IMR-90 (cell line): ENCODE results near the gene OR6K6. TPM values are rescaled to one million over a fixed set of nuclear protein-coding genes. Genes with fewer than 3 reads are reported as not detected.

Experiments
- ATAC-seq: fragments of 200-7000 bp; cut with Tn5 transposase; 2 replicates; pipeline ENCODE4 v1.9.1; 2020; ENCODE audit warnings: low read depth, mild to moderate bottlenecking, moderate library complexity
- BruUV-seq: library from RNA; stranded (reverse); fragments of 400-500 nt; replicated peaks from 2 replicates; lab custom pipeline; 2021; lab: Mats Ljungman, UMichigan
- CTCF ChIA-PET: fragments of 300-600 bp; formaldehyde crosslinking; extraction: SDS; loops from one replicate; lab custom pipeline; 2021; ENCODE audit warnings: antibody characterized with exemption; lab: Yijun Ruan, JAX
- POLR2A ChIA-PET: fragments of 300-600 bp; sonication (Branson Sonifier 250); formaldehyde crosslinking; loops from one replicate; lab custom pipeline; 2022; ENCODE audit warnings: antibody characterized with exemption; ENCODE audit not compliant: unreplicated experiment; lab: Charles Lee
- DNase-seq: peaks from one replicate; pipeline ENCODE4 v3.0.0; 2013
- H2AFZ ChIP-seq: replicated peaks from 2 replicates; pipeline ENCODE3; 2013; ENCODE audit warnings: low read length, mild to moderate bottlenecking; ENCODE audit not compliant: poor library complexity
- H2AK5ac ChIP-seq: 2 replicates; pipeline ENCODE4 v1.6.1; 2013; ENCODE audit warnings: low read depth, low read length, inconsistent platforms
- H2AK9ac ChIP-seq: replicated peaks from 2 replicates; pipeline ENCODE3; 2013; ENCODE audit warnings: mild to moderate bottlenecking, low read depth, low read length, moderate library complexity; ENCODE audit not compliant: poor library complexity
- H2BK120ac ChIP-seq: 2 replicates; pipeline ENCODE4 v1.6.1; 2013; ENCODE audit warnings: low read depth, low read length, inconsistent platforms
- H2BK15ac ChIP-seq: 3 replicates; pipeline ENCODE4 v1.6.1; 2013; ENCODE audit warnings: low read depth, low read length, inconsistent platforms
- H2BK20ac ChIP-seq: 2 replicates; pipeline ENCODE4 v1.6.1; 2013; ENCODE audit warnings: low read depth, mild to moderate bottlenecking, inconsistent platforms, low read length, moderate library complexity
- H2BK5ac ChIP-seq: 2 replicates; pipeline ENCODE4 v1.6.1; 2013; ENCODE audit warnings: mild to moderate bottlenecking, low read depth, low read length, inconsistent platforms; ENCODE audit not compliant: poor library complexity, severe bottlenecking
- H3K14ac ChIP-seq: replicated peaks from 2 replicates; pipeline ENCODE4 v1.6.1; 2013; ENCODE audit warnings: low read depth, low read length, inconsistent platforms
- H3K18ac ChIP-seq: 2 replicates; pipeline ENCODE4 v1.6.1; 2013; ENCODE audit warnings: low read depth, low read length, control low read depth
- H3K23ac ChIP-seq: 2 replicates; pipeline ENCODE4 v1.6.1; 2013; ENCODE audit warnings: low read depth, low read length, inconsistent platforms
- H3K27ac ChIP-seq: 2 replicates; pipeline ENCODE4 v1.5.1; 2013; ENCODE audit warnings: mild to moderate bottlenecking, control low read depth, low read length; ENCODE audit not compliant: insufficient read depth
- H3K27me3 ChIP-seq: 2 replicates; pipeline ENCODE4 v1.6.1; 2013; ENCODE audit warnings: low read length; ENCODE audit not compliant: control insufficient read depth, insufficient read depth
- H3K36me3 ChIP-seq: 2 replicates; pipeline ENCODE4 v1.6.1; 2013; ENCODE audit warnings: low read length, mixed read lengths; ENCODE audit not compliant: control insufficient read depth, insufficient read depth
- H3K4ac ChIP-seq: 2 replicates; pipeline ENCODE4 v1.6.1; 2013; ENCODE audit warnings: low read depth, low read length, inconsistent platforms
- H3K4me1 ChIP-seq: 2 replicates; pipeline ENCODE4 v1.6.1; 2013; ENCODE audit warnings: low read length, mixed read lengths; ENCODE audit not compliant: control insufficient read depth, insufficient read depth
- H3K4me2 ChIP-seq: 2 replicates; pipeline ENCODE4 v1.6.1; 2013; ENCODE audit warnings: low read depth, mild to moderate bottlenecking, control low read depth, low read length, moderate library complexity
- H3K4me3 ChIP-seq: 2 replicates; pipeline ENCODE4 v1.5.1; 2013; ENCODE audit warnings: low read depth, mild to moderate bottlenecking, control low read depth, low read length, moderate library complexity; ENCODE audit not compliant: insufficient read depth
- H3K56ac ChIP-seq: 2 replicates; pipeline ENCODE4 v1.6.1; 2013; ENCODE audit warnings: low read length, inconsistent platforms; ENCODE audit not compliant: insufficient read depth; ENCODE audit errors: extremely low read depth
- H3K79me1 ChIP-seq, 2 experiments: 2 replicates each; pipeline ENCODE4 v1.6.1; 2013; ENCODE audit warnings: low read length in 2 of 2, inconsistent platforms in 1 of 2, low read depth in 1 of 2
- H3K9ac ChIP-seq: 2 replicates; pipeline ENCODE4 v1.6.1; 2013; ENCODE audit warnings: low read depth, low read length, control low read depth
- H3K9me1 ChIP-seq: 2 replicates; pipeline ENCODE4 v1.6.1; 2013; ENCODE audit warnings: low read length, inconsistent platforms; ENCODE audit not compliant: insufficient read depth
- H3K9me3 ChIP-seq: 2 replicates; pipeline ENCODE4 v1.6.1; 2013; ENCODE audit warnings: low read length; ENCODE audit not compliant: control insufficient read depth, insufficient read depth
- H4K20me1 ChIP-seq: 2 replicates; pipeline ENCODE4 v1.6.1; 2013; ENCODE audit warnings: low read length, inconsistent platforms; ENCODE audit not compliant: insufficient read depth
- H4K5ac ChIP-seq: 2 replicates; pipeline ENCODE4 v1.6.1; 2013; ENCODE audit warnings: mild to moderate bottlenecking, low read depth, low read length, control low read depth
- H4K8ac ChIP-seq, 2 experiments: 2 replicates each; pipeline ENCODE4 v1.6.1; 2013; ENCODE audit warnings: low read depth in 2 of 2, low read length in 2 of 2, control low read depth in 1 of 2, inconsistent platforms in 1 of 2
- H4K91ac ChIP-seq: 2 replicates; pipeline ENCODE4 v1.6.1; 2013; ENCODE audit warnings: low read depth, low read length, inconsistent platforms; ENCODE audit not compliant: insufficient read depth
- BHLHE40 ChIP-seq: fragments of 150-350 bp; IDR thresholded peaks from 2 replicates; pipeline ENCODE4 v1.6.1; 2016; ENCODE audit warnings: mild to moderate bottlenecking, low read depth, low read length
- CEBPB ChIP-seq: IDR thresholded peaks from 2 replicates; pipeline ENCODE4 v1.6.1; 2012; ENCODE audit warnings: low read depth, low read length, improper control_type of control experiment
- CHD1 ChIP-seq: IDR thresholded peaks from 2 replicates; pipeline ENCODE4 v1.6.1; 2012; ENCODE audit warnings: low read depth, low read length, improper control_type of control experiment
- CTCF ChIP-seq: conservative IDR thresholded peaks from 2 replicates; pipeline ENCODE4 v1.5.1; 2012; ENCODE audit warnings: mild to moderate bottlenecking, low read depth, low read length, improper control_type of control experiment
- FOS ChIP-seq: fragments of 150-350 bp; IDR thresholded peaks from 2 replicates; pipeline ENCODE4 v1.6.1; 2016; ENCODE audit warnings: low read depth, low read length
- MAFK ChIP-seq: IDR thresholded peaks from 2 replicates; pipeline ENCODE4 v1.6.1; 2012; ENCODE audit warnings: low read depth, low read length, improper control_type of control experiment
- MAZ ChIP-seq: IDR thresholded peaks from 2 replicates; pipeline ENCODE4 v1.6.1; 2012; ENCODE audit warnings: low read depth, mild to moderate bottlenecking, low read length, improper control_type of control experiment, moderate library complexity, borderline replicate concordance
- NFE2L2 ChIP-seq: fragments of 150-350 bp; IDR thresholded peaks from 2 replicates; pipeline ENCODE4 v1.6.1; 2016; ENCODE audit warnings: low read depth, mild to moderate bottlenecking, low read length
- POLR2A ChIP-seq: IDR thresholded peaks from 2 replicates; pipeline ENCODE4 v1.6.1; 2012; ENCODE audit warnings: mild to moderate bottlenecking, low read depth, low read length
- RAD21 ChIP-seq: IDR thresholded peaks from 2 replicates; pipeline ENCODE4 v1.6.1; 2012; ENCODE audit warnings: low read length, improper control_type of control experiment
- SMC3 ChIP-seq: fragments of 150-350 bp; IDR thresholded peaks from 2 replicates; pipeline ENCODE4 v1.6.1; 2016; ENCODE audit warnings: low read depth, mild to moderate bottlenecking, antibody characterized with exemption, low read length, moderate library complexity
- WGBS, 2 experiments: methylation state at CpG; one replicate each; pipeline versions ENCODE4 v1.1.5 to v1.1.7; 2013; ENCODE audit warnings: missing lambda C conversion rate in 2 of 2; ENCODE audit not compliant: insufficient read length in 1 of 2; ENCODE audit errors: extremely low coverage in 2 of 2; 5-methylcytosine and 5-hydroxymethylcytosine counted together
- dilution Hi-C: fragments of 300-500 bp; cut with HindIII; formaldehyde crosslinking; loops from one replicate; pipeline ENCODE4 v1.14.3; 2018; ENCODE audit warnings: low sequenced_read_pairs; ENCODE audit not compliant: unreplicated experiment
- in situ Hi-C: fragments of 300-500 bp; cut with MboI; formaldehyde crosslinking; loops from 3 replicates; pipeline ENCODE4 v1.14.3; 2019; ENCODE audit warnings: low sequenced_read_pairs, inconsistent platforms, mixed read lengths
- intact Hi-C: fragments of 100-400 bp; cut with micrococcal nuclease; formaldehyde crosslinking; loops from 2 replicates; pipeline ENCODE4 v1.10.0; 2022
- polyA plus RNA-seq, 3 experiments: library from polyadenylated mRNA; depleted of rRNA; stranded (reverse); fragments of >200 nt; gene quantifications; 2 replicates each; pipeline ENCODE4 v1.2.3, GENCODE V29; 2012; ENCODE audit warnings: low replicate concordance in 1 of 3
- total RNA-seq: library from RNA; depleted of rRNA; stranded (reverse); fragments of >200 nt; gene quantifications from 2 replicates; pipeline ENCODE4 v1.2.3, GENCODE V29; 2012
- TF ChIP-seq, protein P1 (sequence below): fragments of 150-350 bp; IDR thresholded peaks from 2 replicates; pipeline ENCODE4 v1.6.1; 2016; ENCODE audit warnings: low read depth, mild to moderate bottlenecking, low read length, moderate library complexity, borderline replicate concordance
- TF ChIP-seq, protein P2 (sequence below): fragments of 150-350 bp; IDR thresholded peaks from 2 replicates; pipeline ENCODE4 v1.6.1; 2017; ENCODE audit warnings: mild to moderate bottlenecking, antibody characterized with exemption, low read length, low read depth

Gene OR6K6
- total and polyA plus RNA-seq, 2 of the 4 experiments (the other 2 are of a cell fraction) = not detected

DNA sequence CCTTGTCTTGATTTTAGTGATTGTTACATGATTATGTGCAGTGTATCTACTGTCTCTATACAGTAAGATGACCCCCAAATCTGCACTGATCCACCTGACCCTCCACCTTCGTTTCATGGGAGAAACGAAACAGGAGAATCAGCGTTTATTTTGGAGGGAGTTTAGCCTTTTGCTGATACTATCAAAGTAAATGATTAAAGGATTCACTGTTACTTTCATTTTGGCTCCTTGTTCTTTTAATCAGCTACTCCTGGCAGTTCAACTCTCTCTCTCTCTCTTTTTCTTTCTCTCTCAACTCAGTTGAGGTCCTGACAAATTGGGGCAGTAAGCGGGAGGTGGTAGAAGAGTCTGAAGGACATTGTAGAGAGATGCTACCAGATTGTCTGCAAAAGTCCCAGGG lies 24.1 kb upstream of the OR6K6 start:
- no peaks in the 10 kb centered on the region for H3K9me1 ChIP-seq
- H2AFZ ChIP-seq = no peak overlapping the region
- H3K23ac ChIP-seq = no peak overlapping the region
- H2AK5ac ChIP-seq = no peak overlapping the region
- no peak overlapping the region for H3K4me3 ChIP-seq
- H2BK20ac ChIP-seq = no peak overlapping the region
- no peak overlapping the region for H3K56ac ChIP-seq
- ATAC-seq (no peak), DNase-seq (no peak)
- no peak overlapping the region for H2BK120ac ChIP-seq
- no peak overlapping the region for H3K14ac ChIP-seq
- no peaks in the 10 kb centered on the region for H3K27me3 ChIP-seq
- H4K8ac ChIP-seq = no peak overlapping the region
- CTCF ChIA-PET = no interaction called here
- H4K20me1 ChIP-seq = no peaks in the 10 kb centered on the region
- H4K91ac ChIP-seq = no peak overlapping the region
- no peaks in the 10 kb centered on the region for H3K79me1 ChIP-seq
- no peak overlapping the region for H2BK5ac ChIP-seq
- WGBS, 2 experiments = no CpG with 5 or more reads among the region's 4 CpGs
- no peaks in the 10 kb centered on the region for H3K9me3 ChIP-seq
- H3K27ac ChIP-seq = no peak overlapping the region
- intact Hi-C loops (no loop called here), in situ Hi-C loops (no loop called here), dilution Hi-C loops (no loop called here)
- no peak overlapping the region for H4K5ac ChIP-seq
- no TSS peak for BruUV-seq
- H3K4me1 ChIP-seq = no peaks in the 10 kb centered on the region
- H3K4ac ChIP-seq = no peak overlapping the region
- TF ChIP-seq, protein P1, sequence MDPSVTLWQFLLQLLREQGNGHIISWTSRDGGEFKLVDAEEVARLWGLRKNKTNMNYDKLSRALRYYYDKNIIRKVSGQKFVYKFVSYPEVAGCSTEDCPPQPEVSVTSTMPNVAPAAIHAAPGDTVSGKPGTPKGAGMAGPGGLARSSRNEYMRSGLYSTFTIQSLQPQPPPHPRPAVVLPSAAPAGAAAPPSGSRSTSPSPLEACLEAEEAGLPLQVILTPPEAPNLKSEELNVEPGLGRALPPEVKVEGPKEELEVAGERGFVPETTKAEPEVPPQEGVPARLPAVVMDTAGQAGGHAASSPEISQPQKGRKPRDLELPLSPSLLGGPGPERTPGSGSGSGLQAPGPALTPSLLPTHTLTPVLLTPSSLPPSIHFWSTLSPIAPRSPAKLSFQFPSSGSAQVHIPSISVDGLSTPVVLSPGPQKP = no peak
- no peak for TF ChIP-seq CEBPB
- no peak for TF ChIP-seq MAZ
- no peak for TF ChIP-seq SMC3
- no peak for TF ChIP-seq CTCF
- no peak for TF ChIP-seq POLR2A
- TF ChIP-seq, protein P2, sequence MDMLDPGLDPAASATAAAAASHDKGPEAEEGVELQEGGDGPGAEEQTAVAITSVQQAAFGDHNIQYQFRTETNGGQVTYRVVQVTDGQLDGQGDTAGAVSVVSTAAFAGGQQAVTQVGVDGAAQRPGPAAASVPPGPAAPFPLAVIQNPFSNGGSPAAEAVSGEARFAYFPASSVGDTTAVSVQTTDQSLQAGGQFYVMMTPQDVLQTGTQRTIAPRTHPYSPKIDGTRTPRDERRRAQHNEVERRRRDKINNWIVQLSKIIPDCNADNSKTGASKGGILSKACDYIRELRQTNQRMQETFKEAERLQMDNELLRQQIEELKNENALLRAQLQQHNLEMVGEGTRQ = no peak
- no peak for TF ChIP-seq RAD21
- no peak for TF ChIP-seq FOS
- TF ChIP-seq MAFK = no peak
- TF ChIP-seq CHD1 = no peak
- no peak for TF ChIP-seq BHLHE40
- no peak for TF ChIP-seq NFE2L2
- H3K18ac ChIP-seq = no peak overlapping the region
- H3K4me2 ChIP-seq = no peak overlapping the region
- no peak overlapping the region for H2AK9ac ChIP-seq
- POLR2A ChIA-PET = no interaction called here
- no peak overlapping the region for H2BK15ac ChIP-seq
- no peaks in the 10 kb centered on the region for H3K36me3 ChIP-seq
- no peak overlapping the region for H3K9ac ChIP-seq
